Activated naive CD4-positive, alpha-beta T cell treated with anti-CD3 and anti-CD28 coated beads for 36 hours (primary cell): ENCODE results near the gene SPOCK2. TPM values are rescaled to one million over a fixed set of nuclear protein-coding genes. Genes with fewer than 3 reads are reported as not detected.

Experiments used
- CTCF ChIA-PET: fragments of 350-600 bp; sonication (Branson Sonifier 250); formaldehyde crosslinking; loops from one replicate; lab custom pipeline; 2021; ENCODE audit warnings: antibody characterized with exemption; lab: Charles Lee
- DNase-seq: peaks from one replicate; pipeline ENCODE4 v3.0.0-alpha.2; 2020
- H3K27ac Mint-ChIP-seq: one replicate; pipeline ENCODE4 v1.8.0; 2021; ENCODE audit warnings: mild to moderate bottlenecking, mixed read lengths
- H3K27me3 Mint-ChIP-seq: one replicate; pipeline ENCODE4 v1.8.0; 2021; ENCODE audit warnings: low read depth, mixed read lengths
- H3K36me3 Mint-ChIP-seq: one replicate; pipeline ENCODE4 v1.8.0; 2021; ENCODE audit warnings: low read depth, mixed read lengths
- H3K4me1 Mint-ChIP-seq: one replicate; pipeline ENCODE4 v1.8.0; 2021; ENCODE audit warnings: low read depth, mixed read lengths
- H3K4me3 Mint-ChIP-seq: one replicate; pipeline ENCODE4 v1.8.0; 2021; ENCODE audit warnings: mild to moderate bottlenecking, moderate library complexity, mixed read lengths
- H3K9me3 Mint-ChIP-seq: one replicate; pipeline ENCODE4 v1.8.0; 2021; ENCODE audit warnings: mixed read lengths
- intact Hi-C: fragments of 100-400 bp; cut with micrococcal nuclease; formaldehyde crosslinking; loops from one replicate; pipeline ENCODE4 v1.15.1; 2023
- total RNA-seq, 2 experiments: library from RNA; stranded (reverse); gene quantifications; one replicate each; pipeline ENCODE4 v1.2.3, GENCODE V29; 2021

SPOCK2 gene
- total RNA-seq, 2 experiments from 2014 or later, result 205 to 208 TPM

DNA sequence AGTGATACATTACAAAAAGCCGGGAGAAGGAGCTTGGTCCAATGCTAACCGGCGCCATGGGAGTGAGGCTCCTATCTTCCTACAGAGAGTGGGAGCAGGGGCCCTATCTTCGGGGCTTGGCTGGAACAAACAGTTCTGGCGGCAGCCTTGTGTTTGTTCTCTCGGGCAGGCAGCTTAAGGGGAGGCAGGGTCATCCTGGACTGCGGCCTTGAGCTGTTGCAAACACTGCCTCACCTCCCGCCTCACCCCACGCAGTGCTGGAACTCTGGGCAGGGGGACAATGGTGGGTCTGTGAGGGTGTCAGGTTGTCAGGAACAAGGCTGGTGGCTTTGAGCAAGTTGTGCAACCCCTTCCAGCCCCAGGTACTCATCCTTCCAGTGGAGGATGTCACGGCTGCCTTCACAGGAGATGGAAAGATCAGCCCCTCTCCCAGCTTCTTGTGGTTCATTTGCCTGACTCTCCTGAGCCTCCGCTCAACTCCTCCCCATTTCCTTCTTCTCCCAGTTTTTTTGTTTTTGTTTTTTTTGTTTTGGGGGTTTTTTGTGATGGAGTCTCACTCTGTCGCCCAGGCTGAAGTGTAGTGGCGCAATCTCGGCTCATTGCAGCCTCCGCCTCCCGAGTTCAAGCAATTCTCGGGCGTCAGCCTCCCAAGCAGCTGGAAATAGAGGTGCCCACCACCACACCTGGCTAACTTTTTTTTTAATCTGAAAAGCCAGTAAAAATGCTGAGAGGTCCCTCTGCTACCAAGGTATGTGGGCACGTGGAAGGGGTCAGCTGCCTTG lies 57.4 kb downstream of the SPOCK2 start:
- DNase-seq, result no peak
- intact Hi-C loops, result no loop called here
- H3K36me3 Mint-ChIP-seq, result no peaks in the 10 kb centered on the region
- H3K27ac Mint-ChIP-seq, result no peak overlapping the region
- no peaks in the 10 kb centered on the region for H3K27me3 Mint-ChIP-seq
- CTCF ChIA-PET, result interaction anchor here (0.7 to 1.4 kb wide), 3 partner anchors 17 to 135 kb away, joined by 3 to 6 read pairs (median 3); no protein-coding TSS in a partner anchor
- H3K9me3 Mint-ChIP-seq, result no peaks in the 10 kb centered on the region
- H3K4me1 Mint-ChIP-seq, result peaks cover 8% of the 10 kb centered on the region
- no peak overlapping the region for H3K4me3 Mint-ChIP-seq

DNA sequence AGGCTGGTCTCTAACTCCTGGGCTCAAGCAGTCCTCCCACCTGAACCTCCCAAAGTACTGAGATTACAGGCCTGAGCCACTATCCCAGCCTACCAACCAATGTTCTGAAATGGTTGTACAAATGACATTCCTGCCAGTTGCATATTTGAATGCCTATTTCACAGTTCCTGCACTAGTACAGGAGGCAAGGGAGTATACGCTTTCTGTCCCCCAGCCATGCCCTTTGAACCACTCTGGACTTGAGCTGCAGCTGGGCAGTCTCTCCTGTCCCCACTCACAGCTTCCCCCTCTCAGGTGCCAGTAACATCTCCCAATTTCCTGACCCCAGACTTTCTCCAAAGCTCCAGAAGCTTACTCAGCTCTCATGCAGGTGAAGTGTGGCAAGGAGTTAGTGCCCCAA lies 58.9 kb downstream of the SPOCK2 start:
- no peaks in the 10 kb centered on the region for H3K27me3 Mint-ChIP-seq
- H3K36me3 Mint-ChIP-seq, result no peaks in the 10 kb centered on the region
- intact Hi-C loops, result no loop called here
- no peak overlapping the region for H3K27ac Mint-ChIP-seq
- CTCF ChIA-PET, result no interaction called here
- H3K9me3 Mint-ChIP-seq, result no peaks in the 10 kb centered on the region
- peaks cover 8% of the 10 kb centered on the region for H3K4me1 Mint-ChIP-seq
- no peak for DNase-seq
- no peak overlapping the region for H3K4me3 Mint-ChIP-seq

DNA sequence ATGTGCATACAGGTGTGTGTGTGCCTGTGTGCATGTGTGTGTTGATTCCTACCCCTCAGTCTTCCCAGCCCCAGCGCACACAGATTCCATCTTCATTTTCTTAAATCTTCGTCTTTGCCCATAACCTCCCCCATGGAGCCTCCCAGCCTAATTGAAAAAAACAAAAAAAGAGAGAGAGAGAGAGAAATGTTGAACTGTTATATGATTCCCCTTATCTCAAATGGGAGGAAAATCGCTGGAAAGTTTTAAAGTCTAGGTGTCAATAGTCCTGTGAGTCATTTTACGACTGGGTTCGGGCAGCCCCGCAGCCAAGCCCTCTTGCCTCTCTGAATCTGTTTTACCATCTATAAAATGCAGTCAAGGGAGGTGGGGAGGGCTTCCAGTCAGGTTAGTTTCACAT lies 60.9 kb downstream of the SPOCK2 start:
- Mint-ChIP-seq H3K36me3 (no peaks in the 10 kb centered on the region), H3K27ac (no peak overlapping the region), H3K27me3 (no peaks in the 10 kb centered on the region), H3K4me3 (no peak overlapping the region), H3K9me3 (no peaks in the 10 kb centered on the region), H3K4me1 (peaks cover 8% of the 10 kb centered on the region)
- intact Hi-C loops, result no loop called here
- DNase-seq, result no peak
- CTCF ChIA-PET, result no interaction called here

DNA sequence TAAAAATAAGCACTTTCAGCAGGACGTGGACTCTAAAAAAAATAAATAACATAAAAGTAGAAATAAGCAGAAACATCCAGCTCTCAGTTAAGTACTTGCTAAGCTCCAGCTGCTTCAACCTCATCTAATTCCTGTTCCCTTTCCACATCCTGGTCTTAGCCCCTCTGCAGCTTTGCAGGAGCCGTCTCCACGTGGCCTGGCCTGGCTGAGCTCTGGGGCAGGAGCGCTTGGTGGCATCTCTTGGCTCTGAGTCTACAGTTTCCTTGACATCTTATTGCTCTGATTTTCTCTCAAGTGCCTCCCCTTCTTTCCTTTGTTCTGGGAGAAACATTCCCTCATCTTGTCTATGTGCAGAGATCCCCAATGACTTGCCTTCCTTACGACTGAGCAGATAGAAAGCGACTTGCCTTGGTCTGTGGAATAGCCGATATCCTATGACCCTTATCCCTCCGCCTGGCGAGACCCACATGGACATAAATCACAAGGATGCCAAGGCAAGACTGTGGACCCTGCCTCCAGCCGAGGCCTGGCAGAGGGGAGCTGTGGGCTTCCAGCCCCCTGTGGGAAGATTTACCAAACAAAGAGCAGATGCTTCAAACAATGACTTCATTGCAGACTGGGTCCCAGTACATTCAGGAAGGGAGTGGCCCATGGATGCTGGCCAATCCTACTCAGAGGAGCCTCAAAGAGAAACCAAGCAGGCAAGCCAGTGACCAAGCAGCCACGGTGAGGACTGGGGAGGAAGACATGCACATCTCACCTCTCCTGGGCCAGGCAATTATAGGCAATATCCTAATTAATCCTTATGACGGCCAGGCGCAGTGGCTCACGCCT lies 61.9 kb downstream of the SPOCK2 start:
- CTCF ChIA-PET, result interaction anchor here (1.1 kb wide), 1 partner anchor 130 kb away, joined by 3 read pairs; no protein-coding TSS in a partner anchor
- no peak overlapping the region for H3K27ac Mint-ChIP-seq
- H3K4me1 Mint-ChIP-seq, result peaks cover 8% of the 10 kb centered on the region
- no peaks in the 10 kb centered on the region for H3K36me3 Mint-ChIP-seq
- no peak overlapping the region for H3K4me3 Mint-ChIP-seq
- no peak for DNase-seq
- H3K9me3 Mint-ChIP-seq, result no peaks in the 10 kb centered on the region
- intact Hi-C loops, result no loop called here
- H3K27me3 Mint-ChIP-seq, result no peaks in the 10 kb centered on the region

DNA sequence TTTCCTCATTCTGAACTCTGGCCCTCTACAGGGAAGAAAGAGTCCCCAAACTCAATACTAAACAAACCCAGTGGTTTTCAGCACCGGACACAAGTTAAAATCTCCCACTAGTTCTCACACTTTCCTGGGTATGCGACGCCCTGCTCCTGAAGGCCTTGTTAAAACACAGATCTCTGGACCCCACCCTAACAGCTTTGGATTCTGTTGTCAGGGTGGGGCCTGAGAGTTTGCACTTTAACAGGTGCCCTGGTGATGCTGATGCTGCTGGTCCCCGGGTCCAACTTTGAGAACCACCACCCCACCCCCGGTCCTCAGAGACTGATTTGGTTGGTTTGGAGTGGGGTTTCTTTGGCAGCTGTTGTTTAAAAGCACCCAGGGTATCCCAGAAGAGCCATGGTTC lies 62.5 kb downstream of the SPOCK2 start:
- no peak overlapping the region for H3K4me3 Mint-ChIP-seq
- H3K27me3 Mint-ChIP-seq, result no peaks in the 10 kb centered on the region
- no peak overlapping the region for H3K27ac Mint-ChIP-seq
- H3K4me1 Mint-ChIP-seq, result peaks cover 8% of the 10 kb centered on the region
- intact Hi-C loops, result no loop called here
- no peaks in the 10 kb centered on the region for H3K36me3 Mint-ChIP-seq
- no peak for DNase-seq
- CTCF ChIA-PET, result interaction anchor here (1.1 kb wide), 1 partner anchor 129 kb away, joined by 3 read pairs; no protein-coding TSS in a partner anchor
- no peaks in the 10 kb centered on the region for H3K9me3 Mint-ChIP-seq

DNA sequence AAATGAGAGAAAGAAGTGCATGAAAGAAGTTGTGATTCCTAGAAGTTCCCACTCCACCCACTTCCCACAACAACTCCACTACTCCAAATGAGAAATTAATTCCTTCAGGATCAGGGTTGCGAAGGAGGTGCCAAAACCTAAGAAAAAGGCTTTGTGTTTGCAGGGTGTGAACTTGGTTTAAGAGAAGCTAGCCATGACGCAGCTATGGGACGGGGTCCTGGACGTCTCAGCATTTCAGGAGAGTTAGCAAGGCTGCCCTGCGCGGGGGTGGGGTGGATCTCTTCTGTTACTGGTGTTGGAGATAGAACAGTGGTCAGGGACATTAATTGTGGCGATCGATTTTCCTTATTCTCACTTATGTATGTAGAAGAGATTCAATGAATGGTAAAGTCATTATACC lies 63.0 kb downstream of the SPOCK2 start:
- H3K9me3 Mint-ChIP-seq, result no peaks in the 10 kb centered on the region
- intact Hi-C loops, result no loop called here
- CTCF ChIA-PET, result interaction anchor here (0.8 kb wide), 1 partner anchor 312 kb away, joined by 3 read pairs; no protein-coding TSS in a partner anchor
- H3K36me3 Mint-ChIP-seq, result no peaks in the 10 kb centered on the region
- no peak overlapping the region for H3K4me3 Mint-ChIP-seq
- no peaks in the 10 kb centered on the region for H3K27me3 Mint-ChIP-seq
- H3K4me1 Mint-ChIP-seq, result peaks cover 8% of the 10 kb centered on the region
- H3K27ac Mint-ChIP-seq, result no peak overlapping the region
- DNase-seq, result no peak

DNA sequence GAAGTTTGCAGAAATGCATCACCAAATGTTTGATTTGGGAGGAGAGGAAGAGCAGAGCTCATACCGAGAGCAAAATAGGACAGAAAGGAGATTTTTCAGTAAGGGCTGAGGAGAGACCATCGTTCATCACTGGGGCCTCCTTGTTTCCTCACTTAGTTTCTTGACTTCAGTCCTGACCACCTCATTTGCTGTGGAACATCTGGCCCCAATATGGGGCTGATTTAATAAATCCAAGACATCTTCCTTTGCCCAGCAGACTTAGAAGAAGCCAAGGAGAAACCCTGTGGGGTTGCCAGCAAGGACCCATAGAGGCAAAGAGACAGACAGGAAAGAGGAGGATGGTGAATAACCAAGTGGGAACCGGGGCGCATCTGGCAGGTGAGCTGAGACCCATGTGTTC lies 63.8 kb downstream of the SPOCK2 start:
- CTCF ChIA-PET, result interaction anchor here (0.8 to 1.6 kb wide), 2 partner anchors 128 to 313 kb away, joined by 3 read pairs; no protein-coding TSS in a partner anchor

DNA sequence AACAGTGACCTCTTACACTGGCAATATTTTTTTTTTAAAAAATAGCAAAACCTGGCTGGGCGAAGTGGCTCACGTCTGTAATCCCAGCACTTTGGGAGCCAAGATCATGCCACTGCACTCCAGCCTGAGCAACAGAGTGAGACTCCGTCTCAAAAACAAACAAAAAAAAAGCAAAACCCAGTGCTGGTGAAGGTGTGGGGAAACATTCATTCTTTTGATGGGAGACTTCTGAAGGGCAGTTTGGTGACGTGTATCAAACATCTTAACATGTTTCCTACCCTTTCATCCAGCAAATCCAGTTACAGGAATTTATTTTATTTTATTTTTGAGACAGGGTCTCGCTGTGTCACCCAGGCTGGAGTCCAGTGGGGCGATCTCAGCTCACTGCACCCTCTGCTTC lies 66.1 kb downstream of the SPOCK2 start:
- intact Hi-C loops, result no loop called here
- Mint-ChIP-seq H3K27ac (no peak overlapping the region), H3K9me3 (no peaks in the 10 kb centered on the region), H3K4me1 (no peaks in the 10 kb centered on the region), H3K27me3 (no peaks in the 10 kb centered on the region), H3K4me3 (no peak overlapping the region), H3K36me3 (no peaks in the 10 kb centered on the region)
- CTCF ChIA-PET, result interaction anchor here (0.7 kb wide), 2 partner anchors 10 to 19 kb away, joined by 5 to 6 read pairs; no protein-coding TSS in a partner anchor
- no peak for DNase-seq

More for the DNA sequence above, 63.8 kb downstream of the SPOCK2 start:
- no peak overlapping the region for H3K4me3 Mint-ChIP-seq
- no peaks in the 10 kb centered on the region for H3K9me3 Mint-ChIP-seq
- H3K4me1 Mint-ChIP-seq, result peaks cover 8% of the 10 kb centered on the region
- no peaks in the 10 kb centered on the region for H3K36me3 Mint-ChIP-seq
- H3K27ac Mint-ChIP-seq, result no peak overlapping the region
- DNase-seq, result no peak
- intact Hi-C loops, result no loop called here
- H3K27me3 Mint-ChIP-seq, result no peaks in the 10 kb centered on the region

DNA sequence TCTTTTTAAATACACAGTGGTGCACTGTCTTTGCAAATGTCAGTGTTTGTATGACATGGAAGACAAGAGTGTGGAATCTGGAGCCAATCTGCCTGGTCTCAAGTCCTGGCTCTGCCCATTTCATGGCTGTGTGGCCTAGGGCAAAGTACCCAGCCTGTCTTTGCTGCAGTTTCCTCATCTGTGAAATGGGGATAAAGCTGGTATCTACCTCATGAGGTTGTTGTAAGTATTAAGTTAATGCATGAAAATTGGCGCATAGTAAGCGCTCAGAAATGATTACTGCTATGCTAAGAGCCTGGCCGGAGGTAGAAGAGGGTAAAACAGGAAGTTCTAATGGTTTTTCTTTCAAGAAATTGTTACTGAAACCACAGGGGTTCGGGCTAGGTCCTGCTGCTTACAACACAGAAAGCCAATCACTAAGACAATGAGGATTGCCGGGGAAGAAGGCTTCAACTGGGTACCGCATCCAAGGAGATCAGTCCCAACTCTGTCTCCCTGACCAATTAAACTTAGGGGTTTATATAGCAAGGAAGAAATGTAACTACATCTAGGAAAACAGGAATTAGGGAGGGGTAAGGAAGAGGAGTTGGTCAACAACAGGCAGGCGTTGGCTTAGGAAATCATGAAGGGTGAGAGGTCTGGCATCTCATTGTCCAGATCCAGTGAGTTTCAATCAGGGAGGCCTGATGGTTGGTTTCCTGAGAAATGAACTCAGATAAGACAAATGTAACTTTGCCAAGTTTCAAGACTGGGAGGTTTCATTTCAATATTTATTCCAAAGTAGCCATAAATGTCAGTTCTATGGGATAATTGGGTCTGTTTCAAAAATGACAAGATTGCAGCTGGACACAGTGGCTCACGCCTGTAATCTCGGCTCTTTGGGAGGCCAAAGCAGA lies 67.2 kb downstream of the SPOCK2 start:
- Mint-ChIP-seq H3K4me1 (no peaks in the 10 kb centered on the region), H3K4me3 (no peak overlapping the region), H3K27ac (no peak overlapping the region), H3K9me3 (no peaks in the 10 kb centered on the region), H3K27me3 (no peaks in the 10 kb centered on the region), H3K36me3 (no peaks in the 10 kb centered on the region)
- CTCF ChIA-PET, result no interaction called here
- intact Hi-C loops, result no loop called here
- DNase-seq, result no peak

DNA sequence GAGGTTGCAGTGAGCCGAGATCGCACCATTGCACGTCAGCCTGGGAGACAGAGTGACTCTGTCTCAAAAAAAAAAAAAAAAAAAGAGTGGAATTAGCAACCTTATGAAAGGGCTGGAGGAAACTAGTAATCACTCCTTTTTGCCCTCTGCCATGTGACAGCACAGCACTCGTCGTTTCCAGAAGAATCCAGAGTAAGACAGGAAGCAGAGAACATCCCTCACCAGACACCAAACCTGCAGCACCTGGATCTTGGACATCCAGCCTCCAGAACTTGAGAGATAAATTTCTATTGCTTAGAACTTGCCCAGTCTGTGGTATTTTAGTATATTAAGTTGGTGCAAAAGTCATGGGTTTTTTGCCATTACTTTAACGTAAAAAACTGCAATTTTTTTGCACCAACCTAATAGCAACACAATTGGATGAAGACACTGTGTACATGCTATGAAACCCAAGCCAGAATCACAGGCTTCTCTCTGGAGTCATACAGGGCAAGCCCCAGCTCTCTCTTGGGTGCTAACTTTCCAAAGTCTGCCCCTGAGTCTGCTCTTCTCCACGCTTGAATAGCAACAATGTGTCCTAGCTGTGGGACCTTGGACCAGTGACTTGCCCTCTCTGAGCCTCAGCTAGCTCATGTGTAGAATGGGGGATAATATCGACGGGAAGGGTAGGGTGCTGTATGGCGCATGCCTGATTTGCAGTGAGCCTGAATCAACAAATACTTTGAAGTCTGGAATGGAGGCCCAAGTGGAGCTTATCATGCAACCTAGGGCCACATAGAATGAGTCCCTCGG lies 69.1 kb downstream of the SPOCK2 start:
- no peak for DNase-seq
- H3K36me3 Mint-ChIP-seq, result no peaks in the 10 kb centered on the region
- H3K9me3 Mint-ChIP-seq, result no peaks in the 10 kb centered on the region
- H3K4me1 Mint-ChIP-seq, result no peaks in the 10 kb centered on the region
- intact Hi-C loops, result no loop called here
- no peak overlapping the region for H3K4me3 Mint-ChIP-seq
- CTCF ChIA-PET, result no interaction called here
- no peaks in the 10 kb centered on the region for H3K27me3 Mint-ChIP-seq
- H3K27ac Mint-ChIP-seq, result no peak overlapping the region

DNA sequence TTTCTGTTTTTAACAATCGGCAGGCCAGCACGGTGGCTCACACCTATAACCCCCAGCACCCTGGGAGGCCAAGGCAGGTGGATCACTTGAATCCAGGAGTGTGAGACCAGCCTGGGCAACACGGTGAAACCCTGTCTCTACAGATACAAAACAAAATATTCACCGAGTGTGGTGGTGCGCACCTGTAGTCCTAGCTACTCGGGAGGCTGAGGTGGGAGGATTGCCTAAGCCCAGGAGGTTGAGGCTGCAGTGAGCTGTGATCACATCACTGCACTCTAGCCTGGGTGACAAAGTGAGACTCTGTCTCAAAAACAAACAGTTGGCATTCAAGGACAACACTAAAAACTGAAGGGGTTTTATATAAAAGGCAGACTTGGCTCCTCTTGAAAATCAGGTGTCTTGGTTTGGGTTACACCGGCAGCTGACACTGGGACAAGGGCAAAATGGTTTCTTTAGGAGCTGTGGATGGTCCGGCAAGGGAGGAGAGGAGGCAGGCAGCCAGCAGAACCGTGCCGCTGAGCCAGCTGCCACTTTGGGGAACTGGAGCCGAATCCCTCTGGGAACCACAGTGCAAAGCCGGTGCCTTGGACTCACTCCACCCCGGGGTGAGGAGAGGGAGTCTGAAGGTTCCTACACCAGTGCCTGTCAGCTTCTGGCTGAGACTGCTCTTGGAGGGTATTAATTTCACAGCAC lies 71.6 kb downstream of the SPOCK2 start:
- Mint-ChIP-seq H3K9me3 (no peaks in the 10 kb centered on the region), H3K4me1 (no peaks in the 10 kb centered on the region), H3K27me3 (no peaks in the 10 kb centered on the region), H3K27ac (no peak overlapping the region), H3K4me3 (no peak overlapping the region), H3K36me3 (no peaks in the 10 kb centered on the region)
- intact Hi-C loops, result no loop called here
- CTCF ChIA-PET, result no interaction called here
- DNase-seq, result no peak
